Activated B cell treated with CpG ODN at 0.5 μM for 24 hours (primary cell): ENCODE results near the gene CACNB1. TPM values are rescaled to one million over a fixed set of nuclear protein-coding genes. Genes with fewer than 3 reads are reported as not detected.

ENCODE experiments used
- ATAC-seq: fragments of 200-7000 bp; cut with Tn5 transposase; one replicate; pipeline ENCODE4 v1.10.0; 2021; ENCODE audit warnings: low read depth, mild to moderate bottlenecking, moderate library complexity
- CTCF ChIA-PET: fragments of 350-600 bp; sonication (Branson Sonifier 250); formaldehyde crosslinking; loops from one replicate; lab custom pipeline; 2021; ENCODE audit warnings: antibody characterized with exemption; lab: Charles Lee
- POLR2A ChIA-PET: fragments of 350-600 bp; sonication (Branson Sonifier 250); formaldehyde crosslinking; loops from one replicate; lab custom pipeline; 2021; ENCODE audit warnings: antibody characterized with exemption; lab: Charles Lee
- DNase-seq: peaks from one replicate; pipeline ENCODE4 v3.0.0; 2022
- H3K27ac Mint-ChIP-seq: one replicate; pipeline ENCODE4 v1.8.0; 2020; ENCODE audit warnings: mixed read lengths
- H3K27me3 Mint-ChIP-seq: one replicate; pipeline ENCODE4 v1.8.0; 2021; ENCODE audit warnings: mixed read lengths
- H3K36me3 Mint-ChIP-seq: one replicate; pipeline ENCODE4 v1.8.0; 2021; ENCODE audit warnings: low read depth, mixed read lengths
- H3K4me1 Mint-ChIP-seq: one replicate; pipeline ENCODE4 v1.8.0; 2021; ENCODE audit warnings: mixed read lengths
- H3K4me3 Mint-ChIP-seq: one replicate; pipeline ENCODE4 v1.8.0; 2020; ENCODE audit warnings: mild to moderate bottlenecking, mixed read lengths
- H3K9me3 Mint-ChIP-seq: one replicate; pipeline ENCODE4 v1.8.0; 2020; ENCODE audit warnings: mixed read lengths
- intact Hi-C: fragments of 100-400 bp; cut with micrococcal nuclease; formaldehyde crosslinking; loops from one replicate; pipeline ENCODE4 v1.15.1; 2024
- total RNA-seq: library from RNA; stranded (reverse); gene quantifications from 2 replicates; pipeline ENCODE4 v1.2.3, GENCODE V29; 2022
- TF ChIP-seq, protein P1 (sequence below): fragments of 200-600 bp; IDR thresholded peaks from one replicate; pipeline ENCODE4 v1.8.0; 2022; ENCODE audit warnings: antibody characterized with exemption, mild to moderate bottlenecking

Gene CACNB1
- total RNA-seq, 1 donor from 2014 or later = 5.7 TPM

DNA sequence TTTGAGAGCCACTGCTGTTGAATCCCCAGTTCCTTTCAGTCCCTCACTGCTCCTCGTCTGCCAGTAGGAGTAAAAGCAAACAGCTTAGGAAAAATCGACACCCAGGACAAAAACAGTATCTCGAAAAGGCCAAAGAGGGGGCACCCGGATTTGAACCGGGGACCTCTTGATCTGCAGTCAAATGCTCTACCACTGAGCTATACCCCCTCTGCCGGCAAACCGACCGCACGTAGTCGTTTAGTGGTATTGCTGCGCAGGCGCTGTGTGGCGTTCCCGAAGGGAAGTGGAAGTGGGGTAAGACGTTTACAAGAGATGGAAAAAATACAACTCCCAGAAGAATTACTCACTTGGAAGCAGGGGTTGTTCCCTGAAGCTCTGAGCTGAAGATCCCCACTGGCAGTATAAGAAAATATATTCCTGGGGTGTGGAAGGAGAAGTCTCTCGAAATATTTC is 43.8 kb downstream of the CACNB1 start:
- intact Hi-C loops = loop anchor here (1.0 to 10.0 kb wide), 16 partner anchors 11 to 595 kb away; partner anchors contain the start of genes CACNB1, EPOP, FBXO47 and LASP1NB
- Mint-ChIP-seq H3K9me3 (no peaks in the 10 kb centered on the region), H3K36me3 (peaks cover 11% of the 10 kb centered on the region), H3K27ac (peak overlapping the region; percentile 99), H3K4me3 (peak overlapping the region; percentile 97), H3K27me3 (peaks cover 38% of the 10 kb centered on the region), H3K4me1 (peaks cover 36% of the 10 kb centered on the region)
- DNase-seq = peak; percentile 92
- ChIA-PET POLR2A (interaction anchor here (0.5 to 4.2 kb wide), 20 partner anchors 11 to 1747 kb away, joined by 3 to 40 read pairs (median 4); partner anchors contain the start of genes ARL5C, FBXO47, LASP1 and LASP1NB), CTCF (interaction anchor here (0.6 to 5.4 kb wide), 24 partner anchors 12 to 627 kb away, joined by 3 to 160 read pairs (median 4); partner anchors contain the start of genes ARL5C, CWC25, LASP1 and RPL19)
- ATAC-seq = peak; percentile 54
- TF ChIP-seq, protein P1, sequence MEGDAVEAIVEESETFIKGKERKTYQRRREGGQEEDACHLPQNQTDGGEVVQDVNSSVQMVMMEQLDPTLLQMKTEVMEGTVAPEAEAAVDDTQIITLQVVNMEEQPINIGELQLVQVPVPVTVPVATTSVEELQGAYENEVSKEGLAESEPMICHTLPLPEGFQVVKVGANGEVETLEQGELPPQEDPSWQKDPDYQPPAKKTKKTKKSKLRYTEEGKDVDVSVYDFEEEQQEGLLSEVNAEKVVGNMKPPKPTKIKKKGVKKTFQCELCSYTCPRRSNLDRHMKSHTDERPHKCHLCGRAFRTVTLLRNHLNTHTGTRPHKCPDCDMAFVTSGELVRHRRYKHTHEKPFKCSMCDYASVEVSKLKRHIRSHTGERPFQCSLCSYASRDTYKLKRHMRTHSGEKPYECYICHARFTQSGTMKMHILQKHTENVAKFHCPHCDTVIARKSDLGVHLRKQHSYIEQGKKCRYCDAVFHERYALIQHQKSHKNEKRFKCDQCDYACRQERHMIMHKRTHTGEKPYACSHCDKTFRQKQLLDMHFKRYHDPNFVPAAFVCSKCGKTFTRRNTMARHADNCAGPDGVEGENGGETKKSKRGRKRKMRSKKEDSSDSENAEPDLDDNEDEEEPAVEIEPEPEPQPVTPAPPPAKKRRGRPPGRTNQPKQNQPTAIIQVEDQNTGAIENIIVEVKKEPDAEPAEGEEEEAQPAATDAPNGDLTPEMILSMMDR = no peak

DNA sequence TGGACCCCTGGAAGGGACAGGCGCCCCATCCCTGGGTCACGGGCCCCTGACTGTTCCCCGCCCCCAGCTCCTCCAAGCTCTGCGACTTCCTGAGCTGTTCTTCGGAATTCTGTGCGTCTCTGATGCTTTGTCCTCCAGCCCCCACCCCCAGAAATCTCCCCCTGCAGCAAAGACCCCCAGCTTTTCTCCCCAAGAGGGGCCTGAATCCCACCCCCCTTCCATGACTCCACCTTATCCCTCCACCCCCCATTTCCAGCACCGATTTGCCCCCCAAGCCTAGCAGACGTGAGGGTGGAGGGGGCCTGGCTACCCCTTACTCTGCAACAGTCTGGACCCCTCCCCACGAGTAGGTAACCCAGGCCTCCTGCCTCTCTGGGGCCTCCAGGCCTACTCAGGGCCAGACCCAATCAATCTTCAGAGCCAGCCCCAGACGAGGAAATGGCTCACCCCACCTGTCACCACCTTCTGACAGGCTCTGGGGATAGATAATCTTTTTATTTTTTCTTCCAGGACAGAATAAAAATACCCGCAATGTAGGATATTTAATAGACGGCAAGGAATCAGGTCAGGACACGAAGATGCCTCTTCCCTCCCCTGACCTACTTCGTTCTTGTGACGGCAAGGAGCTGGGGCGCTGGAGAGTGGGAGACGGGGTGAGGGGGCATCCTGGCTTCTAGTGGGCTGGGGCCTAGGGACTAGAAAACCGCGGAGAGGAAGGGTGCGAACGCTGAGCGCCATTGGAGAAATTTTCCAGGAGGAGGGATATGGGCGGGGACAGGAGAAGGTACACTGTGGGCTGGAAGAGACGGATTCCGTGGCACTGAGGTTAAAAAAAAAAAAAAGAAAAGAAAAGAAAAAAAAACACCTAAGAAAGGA is 45.3 kb downstream of the CACNB1 start:
- no peaks in the 10 kb centered on the region for H3K9me3 Mint-ChIP-seq
- intact Hi-C loops = loop anchor here (2.0 to 10.0 kb wide), 6 partner anchors 45 to 477 kb away; partner anchors contain the start of genes CACNB1, EPOP, FBXO47 and LASP1NB
- H3K36me3 Mint-ChIP-seq = peaks cover 11% of the 10 kb centered on the region
- H3K4me1 Mint-ChIP-seq = peaks cover 36% of the 10 kb centered on the region
- H3K27me3 Mint-ChIP-seq = peaks cover 45% of the 10 kb centered on the region
- peak overlapping the region; percentile 99 for H3K27ac Mint-ChIP-seq
- TF ChIP-seq, protein P1 = no peak
- H3K4me3 Mint-ChIP-seq = peak overlapping the region; percentile 97
- ChIA-PET POLR2A (interaction anchor here (0.6 to 4.2 kb wide), 13 partner anchors 13 to 1016 kb away, joined by 3 to 40 read pairs (median 6); partner anchors contain the start of genes ARL5C, LASP1, PSMB3 and RPL19), CTCF (interaction anchor here (0.6 to 5.4 kb wide), 24 partner anchors 8 to 1760 kb away, joined by 3 to 160 read pairs (median 4); partner anchors contain the start of genes ARL5C, LASP1 and RPL19)
- ATAC-seq = no peak
- DNase-seq = no peak

DNA sequence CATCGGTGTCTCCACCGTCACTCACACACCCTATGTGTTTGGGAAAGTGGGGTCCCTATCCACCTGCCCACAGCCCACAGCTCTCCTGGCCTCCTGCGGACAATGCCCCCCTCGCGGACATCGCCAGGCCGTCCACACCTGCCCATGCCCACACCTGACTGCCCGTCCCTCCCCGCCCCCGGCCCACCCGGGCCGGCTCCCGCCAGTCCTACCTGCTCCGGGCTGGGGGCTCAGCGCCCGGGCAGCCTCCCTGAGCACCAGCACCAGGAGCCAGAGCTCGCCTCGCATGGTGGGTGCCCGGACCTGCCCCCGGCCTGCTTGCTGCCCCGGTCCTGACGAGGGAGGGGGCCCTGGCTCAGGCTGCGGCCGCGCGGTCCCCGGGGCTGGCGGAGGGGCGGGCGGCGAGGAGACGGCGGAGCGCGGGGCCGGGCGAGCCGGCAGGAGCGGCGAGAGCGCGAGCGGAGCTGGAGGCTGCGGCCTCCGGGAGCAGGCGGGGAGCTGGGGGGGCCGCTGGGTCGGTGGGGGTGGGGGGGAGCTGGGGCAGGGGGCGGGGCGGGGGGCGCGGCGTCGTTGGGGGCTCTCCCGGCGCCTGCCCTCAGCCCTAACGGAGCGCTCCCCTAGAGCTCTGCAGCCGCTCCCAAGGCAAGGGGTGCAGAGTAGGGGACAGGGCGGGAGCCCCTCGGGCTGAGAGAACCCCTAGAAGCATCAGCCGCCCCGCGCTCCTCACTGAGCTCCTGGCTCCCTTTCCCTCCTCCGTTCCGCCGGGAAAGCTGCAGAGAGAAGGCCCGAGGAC is 46.1 kb downstream of the CACNB1 start, which contains the start of gene PLXDC1:
Gene PLXDC1 (minus strand): TSS at position 488 of the 793 bp plus-strand sequence. CDS start 200 bp downstream, at position 288.
- Mint-ChIP-seq H3K27ac (no peak within 1 kb of the TSS), H3K4me3 (peak within 1 kb of the TSS; percentile 97), H3K4me1 (peaks cover 36% of the 10 kb centered on the region), H3K9me3 (no peaks in the 10 kb centered on the region), H3K36me3 (peaks cover 11% of the 10 kb centered on the region), H3K27me3 (peaks cover 47% of the 10 kb centered on the region)
- ATAC-seq (no peak), DNase-seq (no peak)
- POLR2A ChIA-PET = interaction anchor here (1.0 to 4.2 kb wide), 2 partner anchors 13 to 282 kb away, joined by 6 to 40 read pairs; partner anchors contain the start of gene LASP1
- intact Hi-C loops = loop anchor here (5.0 to 10.0 kb wide), 2 partner anchors 184 to 477 kb away; partner anchors contain the start of genes EPOP and FBXO47
- CTCF ChIA-PET = interaction anchor here (1.3 to 5.4 kb wide), 2 partner anchors 93 to 168 kb away, joined by 6 to 160 read pairs; no protein-coding TSS in a partner anchor
- TF ChIP-seq, protein P1 = no peak

DNA sequence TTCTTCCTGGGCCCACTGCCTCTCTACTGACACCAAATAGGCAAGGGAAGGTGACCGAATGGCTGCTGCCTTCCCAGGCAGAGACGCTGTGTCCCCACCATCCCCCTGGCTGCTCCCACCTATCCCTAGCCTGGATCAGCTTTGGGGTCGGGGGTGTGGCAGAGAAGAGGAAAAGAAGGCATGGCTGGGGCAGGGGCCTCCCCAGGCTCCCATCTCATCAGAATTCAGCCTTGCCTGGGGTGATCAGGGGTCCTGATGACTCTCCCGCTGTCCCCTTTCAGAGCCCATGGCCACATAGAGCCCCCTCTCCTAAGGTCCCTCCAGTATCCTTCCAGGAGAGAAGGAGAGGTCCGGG is 46.7 kb downstream of the CACNB1 start:
- ChIA-PET POLR2A (interaction anchor here (4.2 kb wide), 1 partner anchor 282 kb away, joined by 40 read pairs; the partner anchor contains the start of gene LASP1), CTCF (interaction anchor here (1.3 to 5.4 kb wide), 2 partner anchors 94 to 167 kb away, joined by 6 to 160 read pairs; no protein-coding TSS in a partner anchor)
- TF ChIP-seq, protein P1 = no peak
- Mint-ChIP-seq H3K4me1 (peaks cover 36% of the 10 kb centered on the region), H3K9me3 (no peaks in the 10 kb centered on the region), H3K4me3 (peak overlapping the region; percentile 54), H3K36me3 (peaks cover 11% of the 10 kb centered on the region), H3K27me3 (peaks cover 47% of the 10 kb centered on the region), H3K27ac (no peak overlapping the region)
- no peak for DNase-seq
- ATAC-seq = no peak
- intact Hi-C loops = loop anchor here (5.0 to 10.0 kb wide), 2 partner anchors 183 to 476 kb away; partner anchors contain the start of genes EPOP and FBXO47
